ENCODE data around the gene PIK3R6.
"Not testable (repeated sequence)": the region's sequence is repeated elsewhere in the genome, so short reads cannot be mapped to it uniquely, and the experiment has no call there.

PIK3R6 gene

DNA sequence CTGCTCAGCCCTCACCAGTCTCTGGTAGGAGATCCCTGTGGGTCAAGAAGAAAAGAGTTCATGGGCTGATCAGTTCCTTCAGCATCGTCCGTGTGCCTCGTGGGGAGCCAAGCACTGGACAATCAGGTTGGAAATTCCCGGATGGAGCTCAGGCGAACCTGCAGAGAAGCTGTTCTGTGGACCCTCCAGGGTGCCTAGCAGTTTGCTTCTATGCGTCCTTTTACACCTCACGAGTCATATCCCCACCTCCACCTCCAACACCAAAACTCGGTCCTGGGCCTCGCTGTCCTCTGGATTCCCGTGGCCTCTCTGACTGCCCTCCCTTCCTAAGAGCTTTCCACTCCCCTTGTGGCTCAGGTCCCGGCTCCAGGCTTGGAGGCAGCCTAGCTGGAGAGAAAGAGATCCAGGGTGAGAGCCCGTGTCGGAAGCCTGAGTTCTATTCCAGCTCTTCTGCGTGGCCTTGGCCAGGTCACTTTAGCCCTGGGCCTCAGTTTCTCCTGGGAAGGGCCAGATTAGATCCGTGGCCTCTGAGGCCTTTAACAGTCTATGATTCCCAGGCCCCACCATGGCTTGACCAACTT is 26.2 kb upstream of the PIK3R6 start:
- no peak for DNase-seq

DNA sequence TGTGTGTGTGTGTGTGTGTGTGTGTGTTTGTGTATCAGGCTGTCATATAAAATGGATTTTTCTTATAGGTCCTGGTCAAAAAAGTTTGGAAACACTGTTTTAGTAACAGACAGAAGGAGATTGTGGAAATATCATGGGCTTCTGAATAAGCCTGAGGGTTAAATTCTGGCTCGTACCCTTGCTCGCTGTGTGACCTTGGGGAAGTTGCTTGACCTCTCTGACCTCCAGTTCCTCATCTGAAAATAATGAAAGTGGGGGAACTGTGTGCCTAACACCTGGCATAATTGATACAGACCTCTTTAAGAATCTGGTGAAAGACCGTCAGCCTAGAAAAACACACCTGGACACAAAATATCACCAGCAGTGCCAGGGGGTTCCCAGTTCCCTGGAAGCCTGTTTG is 25.6 kb upstream of the PIK3R6 start:
- DNase-seq = no peak

DNA sequence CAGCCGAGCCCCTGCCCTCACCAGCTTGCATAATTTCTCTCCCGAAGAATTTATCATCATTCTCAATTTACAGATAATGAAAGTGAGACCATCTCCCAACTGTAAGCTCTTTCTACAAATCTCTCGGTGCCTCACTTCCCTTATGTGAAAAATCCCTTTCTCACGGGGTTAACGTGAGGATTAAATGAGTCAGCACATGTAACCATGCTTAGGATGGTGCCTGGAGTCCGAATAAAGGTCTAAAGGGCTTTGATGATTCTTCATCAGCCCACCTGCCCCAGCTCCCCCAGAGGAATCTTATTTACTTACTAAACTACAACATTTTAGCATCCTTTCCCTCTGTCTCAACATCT is 24.8 kb upstream of the PIK3R6 start:
- no peak for DNase-seq

DNA sequence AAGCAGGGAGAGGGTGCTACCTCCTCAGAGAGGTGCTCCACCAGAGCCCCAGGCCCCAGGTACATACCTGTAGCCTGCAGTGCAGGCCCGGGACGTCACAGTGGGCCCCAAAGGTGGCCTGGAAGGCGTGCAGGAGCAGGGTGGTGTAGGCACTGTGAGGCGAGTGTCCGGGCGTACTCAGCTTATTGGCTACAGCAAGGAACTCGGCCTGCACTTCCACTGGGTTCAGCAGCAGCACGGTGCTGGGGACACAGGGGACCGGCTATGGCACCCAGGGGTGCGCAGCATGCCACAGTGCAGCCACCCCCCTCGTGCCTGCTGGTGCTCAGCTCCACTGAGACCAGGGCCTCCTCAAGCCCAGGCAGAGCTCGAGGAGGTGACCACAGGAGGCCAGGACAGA is 23.2 kb upstream of the PIK3R6 start:
- DNase-seq = no peak

DNA sequence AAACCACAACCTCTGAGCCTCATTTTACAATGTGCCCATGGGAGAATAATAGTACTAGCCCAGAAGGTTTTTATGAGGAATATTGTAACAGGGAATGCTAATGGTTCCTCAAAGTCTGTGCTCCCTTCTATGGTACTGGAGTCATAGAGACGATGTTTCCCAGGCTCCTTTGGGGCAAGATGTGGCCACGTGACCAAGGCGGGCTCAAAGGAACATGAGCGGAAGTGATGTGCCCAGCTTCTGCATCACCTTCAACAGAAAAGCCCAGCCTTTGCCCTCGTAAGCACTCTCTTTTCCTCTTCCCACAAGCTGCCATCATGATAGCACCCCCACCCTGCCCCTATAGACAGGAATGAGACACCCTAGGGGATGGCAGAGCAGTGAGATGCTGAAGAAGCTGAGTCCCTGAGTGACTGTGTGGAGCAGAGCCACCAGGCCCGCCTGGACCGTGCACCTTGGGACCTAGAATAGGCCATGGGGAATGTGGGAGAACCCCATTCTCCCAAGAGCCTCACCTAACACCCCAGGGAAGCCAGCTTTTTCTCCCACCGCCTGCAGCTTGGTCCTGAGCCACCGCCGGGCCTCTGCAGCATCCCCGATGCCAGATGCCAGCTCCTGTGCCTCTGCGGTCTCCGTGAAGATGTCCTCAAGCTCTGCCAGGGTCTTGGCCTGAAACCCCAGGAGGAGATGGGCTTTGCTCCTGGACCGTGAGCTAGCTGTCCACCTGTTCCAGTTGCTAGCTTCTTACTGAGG is 22.2 kb upstream of the PIK3R6 start:
- no peak for DNase-seq

DNA sequence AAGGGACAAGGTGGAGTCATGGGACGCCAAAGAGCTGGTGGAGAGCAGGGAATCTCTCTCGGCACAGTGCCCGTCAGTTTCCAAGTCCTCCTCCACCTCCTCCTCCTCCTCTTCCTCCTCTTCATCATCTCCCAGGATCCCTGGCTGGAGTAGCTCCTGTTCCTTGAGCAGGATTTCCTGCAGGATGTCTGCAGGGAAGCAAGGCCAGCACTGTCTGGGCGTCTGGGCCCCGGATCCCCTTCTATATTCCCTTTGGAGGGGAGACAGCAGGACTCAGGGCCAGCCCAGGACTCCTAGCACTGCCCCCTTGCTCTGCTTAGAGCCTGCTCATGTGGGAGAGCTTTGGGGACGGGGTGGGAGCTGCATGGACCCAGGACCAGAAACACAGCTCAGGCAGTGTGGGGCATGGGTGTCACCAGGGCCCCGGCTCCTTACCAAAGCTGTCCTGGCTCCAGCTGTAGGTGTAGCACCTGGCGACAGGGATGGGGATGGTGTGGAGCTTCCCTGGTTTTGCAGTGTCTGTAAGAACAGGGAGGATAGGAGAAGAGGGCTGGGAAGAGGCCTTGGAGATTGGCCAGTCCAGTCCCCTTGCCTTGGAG is 21.3 kb upstream of the PIK3R6 start:
- DNase-seq = no peak

DNA sequence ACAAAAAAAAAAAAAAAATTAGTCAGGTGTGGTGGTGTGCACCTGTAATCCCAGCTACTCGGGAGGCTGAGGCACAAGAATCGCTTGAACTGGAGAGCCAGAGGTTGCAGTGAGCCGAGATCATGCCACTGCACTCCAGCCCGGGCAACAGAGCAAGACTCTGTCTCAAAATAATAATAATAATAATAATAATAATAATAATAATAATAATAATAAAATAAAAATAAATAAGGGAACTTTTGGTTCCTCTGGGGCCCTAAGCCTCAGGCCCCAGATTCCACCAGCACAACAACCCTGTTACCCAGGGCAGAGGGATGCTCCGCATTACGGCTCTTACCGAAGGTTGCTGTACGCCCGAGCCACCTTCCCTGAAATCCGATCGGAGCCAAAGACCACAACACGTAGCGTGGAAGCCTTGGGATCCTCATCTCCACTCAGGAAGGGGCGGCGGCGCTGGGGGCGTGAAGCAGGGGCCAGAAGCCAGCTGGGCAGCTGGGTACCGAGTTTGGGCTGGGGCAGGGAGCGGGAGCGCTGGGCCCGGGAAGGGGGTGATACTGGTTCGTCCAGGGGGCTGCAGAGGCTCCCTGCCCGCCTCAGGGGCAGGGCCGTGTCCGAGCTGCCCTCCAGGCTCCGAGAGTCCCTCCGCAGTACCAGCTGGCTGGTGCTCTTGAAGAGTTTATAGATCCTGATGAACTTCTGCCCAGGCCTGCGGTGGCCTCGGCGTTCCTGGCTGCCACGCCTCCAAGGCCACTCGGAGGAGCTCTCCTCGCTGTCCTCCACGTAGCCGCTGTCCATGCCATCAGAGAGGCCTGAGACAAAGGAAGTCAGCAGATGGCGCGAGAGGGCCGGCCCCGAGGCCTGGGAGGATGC is 20.6 kb upstream of the PIK3R6 start:
- DNase-seq = no peak

DNA sequence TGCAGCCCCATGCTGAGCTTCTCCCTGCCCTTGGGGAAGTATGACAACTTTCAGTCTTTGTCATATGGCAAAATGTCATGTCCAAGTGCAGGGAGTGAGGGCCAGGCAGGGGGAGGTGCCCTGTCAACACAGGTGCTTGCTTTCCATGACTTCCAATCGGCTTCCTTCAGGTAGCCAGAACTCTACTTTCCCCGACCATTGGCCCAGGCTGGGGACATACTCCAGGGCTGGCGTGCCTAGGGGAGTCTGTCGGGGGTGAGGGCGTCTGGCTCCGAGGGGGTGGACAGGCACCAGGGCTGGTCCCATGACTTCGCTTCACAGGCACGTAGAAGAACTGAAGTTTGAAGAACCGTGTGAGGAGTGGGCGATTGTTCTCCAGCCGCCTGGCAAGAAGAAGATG is 19.8 kb upstream of the PIK3R6 start:
- no peak for DNase-seq

DNA sequence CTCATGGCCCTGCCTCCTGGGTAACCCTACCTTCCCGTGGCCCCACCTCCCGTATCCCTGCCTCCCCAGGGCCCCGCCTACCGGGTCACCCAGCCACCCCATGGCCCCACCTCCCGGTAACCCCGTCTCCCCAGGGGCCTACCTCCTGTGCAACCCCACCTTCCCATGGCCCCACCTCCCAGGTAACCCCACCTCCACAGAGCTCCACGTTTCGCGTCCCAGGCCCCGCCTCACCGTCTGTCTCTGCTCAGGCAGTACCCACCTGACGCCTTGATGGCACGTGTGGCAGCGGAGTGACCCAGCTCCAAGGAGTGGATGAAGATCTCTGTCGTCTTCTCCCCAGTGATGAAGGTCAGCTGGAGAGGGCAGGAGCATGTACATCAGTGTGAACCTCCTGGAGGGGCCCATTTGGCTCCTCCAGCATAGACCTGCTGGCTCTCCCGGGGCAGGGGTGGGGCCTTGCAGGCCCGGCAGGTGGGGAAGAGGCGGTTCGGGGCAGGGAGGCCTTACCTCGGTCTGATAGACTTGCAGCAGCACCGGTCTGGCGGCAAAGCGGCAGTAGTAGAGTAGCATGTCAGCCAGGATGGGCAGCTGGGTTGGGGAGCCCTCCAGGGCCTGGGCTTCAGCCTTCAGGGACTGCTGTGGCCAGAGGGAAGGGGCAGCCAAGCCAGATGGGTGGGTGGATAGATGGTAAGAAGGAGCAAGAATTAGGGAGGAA is 18.7 kb upstream of the PIK3R6 start:
- DNase-seq = no peak

DNA sequence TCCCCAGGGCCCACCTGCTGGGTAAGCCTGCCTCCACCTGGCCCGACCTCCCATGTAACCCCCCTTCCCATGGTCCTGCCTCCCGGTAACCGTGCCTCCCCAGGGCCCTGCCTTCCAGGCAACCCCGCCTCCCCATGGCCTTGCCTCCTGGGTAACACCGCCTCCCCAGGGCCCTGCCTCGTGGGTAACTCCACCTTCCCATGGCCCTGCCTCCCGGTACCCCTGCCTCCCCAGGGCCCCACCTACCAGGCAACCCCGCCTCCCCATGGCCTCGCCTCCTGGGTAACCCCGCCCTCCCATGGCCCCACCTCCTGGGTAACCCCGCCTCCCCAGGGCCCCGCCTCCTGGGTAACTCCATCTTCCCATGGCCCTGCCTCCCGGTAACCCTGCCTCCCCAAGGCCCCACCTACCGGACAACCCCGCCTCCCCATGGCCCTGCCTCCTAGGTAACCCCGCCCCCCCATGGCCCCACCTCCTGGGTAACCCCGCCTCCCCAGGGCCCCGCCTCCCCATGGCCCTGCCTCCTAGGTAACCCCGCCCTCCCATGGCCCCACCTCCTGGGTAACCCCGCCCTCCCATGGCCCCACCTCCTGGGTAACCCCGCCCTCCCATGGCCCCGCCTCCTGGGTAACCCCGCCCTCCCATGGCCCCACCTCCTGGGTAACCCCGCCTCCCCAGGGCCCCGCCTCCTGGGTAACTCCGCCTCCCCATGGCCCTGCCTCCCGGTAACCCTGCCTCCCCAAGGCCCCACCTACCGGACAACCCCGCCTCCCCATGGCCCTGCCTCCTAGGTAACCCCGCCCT is 17.9 kb upstream of the PIK3R6 start:
- not testable (repeated sequence) for DNase-seq

DNA sequence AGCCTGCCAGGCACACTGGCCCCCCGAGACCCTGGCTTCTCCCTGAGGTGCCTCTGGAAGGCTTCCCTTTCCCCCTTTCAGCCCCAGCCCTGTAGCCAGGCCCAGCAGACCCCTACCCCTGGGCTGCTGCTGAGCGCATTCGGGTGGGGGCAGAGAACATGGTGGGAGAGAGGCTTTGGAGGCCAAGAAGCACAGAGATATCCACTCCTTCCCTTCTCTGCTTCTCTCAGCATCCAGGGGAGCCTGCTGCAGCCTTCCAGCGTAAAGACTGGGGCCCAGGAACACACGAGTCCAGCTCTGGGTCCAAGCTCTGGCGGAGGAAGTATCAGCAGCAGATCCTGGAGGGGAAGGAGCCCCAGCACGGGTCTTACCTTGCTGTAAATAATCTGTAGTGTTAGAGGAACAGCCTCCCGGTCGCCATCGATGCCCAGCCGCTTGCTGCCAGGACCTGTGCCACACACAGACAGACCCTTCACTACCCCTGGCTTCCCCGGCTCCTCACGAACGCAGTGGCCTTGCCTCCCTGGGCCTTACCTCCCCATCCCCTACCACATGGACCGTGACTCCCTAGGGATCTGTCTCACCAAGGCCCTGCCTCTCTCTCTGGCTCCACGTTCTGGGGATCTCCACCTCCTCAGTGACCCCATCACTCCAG is 17.0 kb upstream of the PIK3R6 start:
- no peak for DNase-seq

DNA sequence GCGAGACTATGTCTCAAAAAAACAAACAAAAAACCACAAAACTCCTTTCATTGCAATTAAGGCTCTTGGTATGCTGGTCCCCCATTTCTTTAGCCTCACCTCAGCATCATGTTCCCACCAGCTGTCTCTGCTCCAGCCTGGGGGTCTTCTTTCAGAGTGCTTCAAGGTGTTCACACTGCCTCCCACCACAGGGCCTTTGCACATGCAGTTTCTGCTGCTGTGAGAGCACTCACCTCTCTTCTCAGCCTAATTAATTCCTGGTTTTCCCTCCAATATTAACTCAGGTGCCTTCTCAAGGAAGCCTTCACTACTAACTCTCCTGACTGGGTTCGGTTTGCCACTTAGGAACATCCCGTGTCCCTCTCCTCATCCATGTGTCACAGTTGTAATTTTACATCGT is 15.9 kb upstream of the PIK3R6 start:
- no peak for DNase-seq

DNA sequence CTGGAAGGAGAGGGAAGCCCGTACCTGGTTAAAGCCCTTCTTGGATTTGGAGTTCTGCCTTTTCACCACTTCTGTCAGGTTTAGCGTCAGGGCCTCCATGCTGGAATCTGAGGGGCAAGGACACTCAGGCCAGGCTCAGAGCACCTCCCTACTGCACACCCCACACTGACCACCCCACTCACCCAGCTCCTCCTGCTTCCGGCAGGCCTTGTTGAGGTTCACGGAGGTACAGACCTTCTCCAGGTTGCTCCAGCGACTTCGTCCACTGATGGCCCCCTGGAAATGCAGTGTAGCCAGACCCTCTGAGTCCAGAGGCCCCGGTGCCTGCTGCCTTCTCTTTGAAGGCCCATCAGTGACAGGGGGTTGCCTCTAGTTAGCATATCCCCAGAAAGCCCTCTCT is 14.1 kb upstream of the PIK3R6 start:
- DNase-seq = no peak

DNA sequence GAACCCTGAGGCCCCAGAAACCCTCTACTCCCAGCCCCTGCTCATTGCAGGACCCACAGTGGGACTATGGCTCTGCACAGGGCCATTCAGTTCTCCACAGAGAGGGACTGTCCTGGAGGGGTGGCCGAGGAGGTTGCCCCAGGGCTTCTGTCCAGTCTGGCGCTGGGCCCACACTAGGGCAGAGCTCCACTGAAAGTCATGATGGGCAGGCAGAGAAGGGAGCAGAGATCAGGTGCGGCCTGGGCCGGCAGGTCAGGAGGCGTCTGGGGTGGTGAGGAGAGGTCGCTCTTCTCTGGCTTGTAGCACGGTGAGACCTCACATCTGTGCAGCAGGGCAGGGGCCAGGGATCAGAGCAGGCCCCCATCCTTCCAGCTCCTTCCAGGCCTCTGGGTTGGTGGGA is 13.0 kb upstream of the PIK3R6 start:
- DNase-seq = no peak

DNA sequence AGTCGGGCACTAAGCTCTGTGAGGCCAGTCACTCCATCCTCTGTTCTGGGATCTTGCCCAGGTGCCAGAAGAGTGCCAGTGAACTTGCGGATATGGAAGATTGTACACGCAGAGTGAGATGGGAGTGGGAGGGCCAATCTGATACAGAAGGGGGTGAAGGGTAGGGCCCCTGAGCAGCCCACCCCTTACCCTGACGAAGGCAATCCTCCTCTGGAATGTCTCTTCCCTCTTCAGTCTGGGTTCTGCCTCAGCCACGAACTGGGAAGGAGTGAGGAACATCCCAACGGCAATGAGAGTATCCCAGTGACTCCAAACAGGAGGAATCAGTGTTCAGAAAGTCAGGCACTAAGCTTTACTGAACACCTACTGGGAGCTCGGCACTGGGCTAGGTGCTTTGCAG is 11.9 kb upstream of the PIK3R6 start:
- no peak for DNase-seq

DNA sequence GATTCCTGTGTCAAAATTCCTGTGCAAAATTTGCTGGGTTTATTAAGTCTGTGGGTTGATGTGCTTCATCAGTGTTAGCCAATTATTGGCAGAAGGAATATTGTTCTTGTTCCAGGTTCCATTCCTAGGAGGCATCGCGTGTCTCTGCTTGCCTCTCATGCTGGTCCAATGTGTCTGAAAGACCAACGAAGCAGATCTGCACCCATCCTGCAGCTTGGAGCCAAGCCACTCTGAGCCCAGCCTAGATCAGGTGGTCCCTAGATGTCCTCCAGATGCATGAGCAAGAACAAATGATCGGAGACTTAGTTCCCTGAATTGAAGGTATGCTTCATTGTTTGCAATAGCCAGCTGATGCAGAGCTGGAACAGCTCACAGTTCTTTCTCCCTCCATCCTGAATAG is 10.5 kb upstream of the PIK3R6 start:
- DNase-seq = no peak

DNA sequence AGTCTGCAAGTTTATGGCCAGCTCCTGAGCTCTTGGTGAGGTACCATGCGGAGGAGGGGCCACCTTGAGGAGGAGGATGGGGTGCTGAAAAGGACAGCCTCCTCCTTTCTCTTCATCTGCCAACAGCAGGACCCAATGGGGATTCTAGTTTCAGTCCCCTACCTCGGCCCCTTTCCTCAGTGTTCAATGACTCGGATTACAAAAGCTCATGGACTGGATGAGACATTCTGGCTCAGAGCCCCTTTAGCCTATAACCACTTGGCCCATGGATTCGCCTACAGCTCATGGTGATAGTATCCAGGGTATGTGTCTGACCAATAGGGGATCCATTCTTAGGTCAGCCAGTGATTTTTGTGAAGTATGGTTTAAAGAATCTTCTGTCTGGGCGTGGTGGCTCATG is 8.5 kb upstream of the PIK3R6 start:
- no peak for DNase-seq

DNA sequence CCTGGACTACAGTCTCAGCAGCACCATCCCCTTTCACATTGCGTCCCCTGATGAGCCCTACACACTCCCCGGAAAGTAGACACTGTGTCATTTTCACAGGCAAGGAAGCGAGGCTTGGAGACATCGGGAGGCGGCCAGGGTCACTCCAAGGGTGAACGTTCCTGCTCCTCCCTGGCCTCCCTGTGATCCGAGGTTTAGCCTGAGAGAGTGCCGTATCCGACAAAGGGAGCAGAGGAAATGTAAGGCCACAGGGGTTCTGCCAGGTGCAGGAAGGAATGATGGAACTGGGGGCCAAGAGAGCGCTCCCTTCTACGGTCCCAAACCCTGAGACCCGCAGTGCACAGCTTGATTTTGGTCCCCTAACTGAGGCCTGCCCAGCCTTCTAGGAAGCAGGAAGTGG is 8.0 kb upstream of the PIK3R6 start:
- no peak for DNase-seq

DNA sequence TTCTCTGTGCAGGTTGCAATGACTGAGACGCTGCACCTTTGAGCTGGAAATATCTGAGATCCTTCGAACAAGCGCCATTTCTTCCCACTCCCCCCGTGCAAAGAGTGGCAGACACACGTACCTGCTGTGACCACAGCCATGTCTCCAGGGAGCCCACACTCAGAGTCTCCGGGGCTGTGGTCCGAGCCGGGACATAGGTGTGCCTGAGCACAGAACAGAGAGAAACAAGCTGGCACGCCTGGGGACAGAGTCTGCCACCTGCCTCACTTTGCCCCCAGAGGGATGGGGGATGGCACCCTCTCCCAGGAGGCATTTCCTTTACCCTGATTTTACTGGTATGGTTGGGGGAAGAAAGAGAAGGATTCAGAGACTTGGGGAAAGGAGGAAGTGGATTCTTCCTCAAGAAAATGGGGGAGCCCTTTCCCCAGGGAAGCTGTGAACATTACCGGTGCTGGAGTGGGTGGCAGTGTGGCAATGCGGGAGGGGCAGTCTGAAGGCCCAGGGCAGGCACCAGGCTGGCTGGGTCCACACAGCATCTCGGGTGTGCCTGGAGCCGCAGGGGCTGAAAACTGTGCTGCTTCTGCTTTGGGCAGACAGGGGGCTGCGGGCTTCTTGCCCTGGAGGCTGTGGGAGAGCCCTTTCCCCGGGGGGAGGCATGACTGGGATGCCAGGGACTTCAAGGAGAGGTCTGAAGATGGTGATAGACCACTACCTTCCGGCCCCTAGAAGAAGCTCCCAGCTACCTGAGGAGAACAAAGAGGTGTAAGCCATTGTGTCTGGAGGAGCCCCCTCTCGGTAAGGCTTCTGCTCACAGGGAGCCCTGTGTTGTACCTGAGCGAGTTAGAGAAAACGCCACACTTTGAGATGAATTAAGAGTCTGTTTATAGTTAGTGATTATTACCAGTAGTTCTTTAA is 6.6 kb upstream of the PIK3R6 start:
- DNase-seq = no peak

DNA sequence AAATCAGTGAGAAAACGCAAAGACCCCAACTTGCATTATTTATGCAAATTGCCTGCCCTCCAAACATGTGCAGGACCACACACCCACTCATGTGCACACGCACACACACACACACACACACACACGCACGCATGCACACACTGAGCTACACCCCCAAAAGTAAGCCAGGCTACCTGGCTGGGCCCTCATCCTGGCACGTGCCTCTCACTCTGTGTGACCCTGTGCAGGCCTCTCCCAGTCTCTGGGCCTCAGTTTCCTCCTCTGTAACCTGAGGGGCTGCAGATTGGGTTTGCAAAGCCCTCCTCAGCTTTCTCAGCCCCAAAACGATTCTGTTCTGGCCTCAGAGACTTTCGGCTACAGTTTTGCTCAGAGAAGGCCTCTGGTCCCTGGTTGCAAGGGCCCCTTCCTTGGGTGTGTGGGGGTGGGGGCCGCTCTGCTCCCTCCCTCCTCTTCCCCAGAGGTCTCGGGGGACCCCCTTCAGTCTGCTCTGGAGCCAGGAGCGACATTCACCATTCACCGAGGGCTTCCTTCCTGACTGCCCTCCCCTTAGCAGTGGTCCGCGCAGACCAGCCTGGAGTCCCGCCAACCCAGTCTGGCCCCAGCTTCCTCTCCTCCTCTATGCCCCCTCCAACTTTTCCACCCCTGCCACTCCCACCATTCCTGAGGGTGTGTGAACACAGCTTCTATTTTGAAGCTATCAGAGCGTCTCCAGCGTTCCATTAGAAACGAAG is 5.4 kb upstream of the PIK3R6 start:
- DNase-seq = no peak

Data from NCI-H187 treated with DMSO at 0.1 percent for 48 hours (cell line).